Skeletal muscle satellite cell (primary cell): Measurements from ENCODE around the gene RANGAP1.
"Not testable (repeated sequence)": the region's sequence is repeated elsewhere in the genome, so short reads cannot be mapped to it uniquely, and the experiment has no call there.

Experiments used
- H3K27me3 ChIP-seq: 2 replicates; pipeline ENCODE4 v1.7.0; 2013; ENCODE audit warnings: low read length; ENCODE audit not compliant: control insufficient read depth, insufficient read depth
- H3K36me3 ChIP-seq: 2 replicates; pipeline ENCODE4 v1.7.0; 2013; ENCODE audit warnings: mild to moderate bottlenecking, control low read depth, low read length; ENCODE audit not compliant: insufficient read depth
- H3K4me1 ChIP-seq: 2 replicates; pipeline ENCODE4 v1.7.0; 2013; ENCODE audit warnings: low read length; ENCODE audit not compliant: control insufficient read depth, insufficient read depth
- H3K4me2 ChIP-seq: 2 replicates; pipeline ENCODE4 v1.7.0; 2013; ENCODE audit warnings: mild to moderate bottlenecking, low read length
- H3K4me3 ChIP-seq: 2 replicates; pipeline ENCODE4 v1.7.0; 2013; ENCODE audit warnings: low read length
- H3K9ac ChIP-seq: 2 replicates; pipeline ENCODE4 v1.7.0; 2013; ENCODE audit warnings: mild to moderate bottlenecking, low read depth, low read length, moderate library complexity
- H3K9me3 ChIP-seq: replicated peaks from 2 replicates; pipeline ENCODE4 v1.7.0; 2013; ENCODE audit warnings: mild to moderate bottlenecking, control low read depth, low read length

The RANGAP1 gene

DNA sequence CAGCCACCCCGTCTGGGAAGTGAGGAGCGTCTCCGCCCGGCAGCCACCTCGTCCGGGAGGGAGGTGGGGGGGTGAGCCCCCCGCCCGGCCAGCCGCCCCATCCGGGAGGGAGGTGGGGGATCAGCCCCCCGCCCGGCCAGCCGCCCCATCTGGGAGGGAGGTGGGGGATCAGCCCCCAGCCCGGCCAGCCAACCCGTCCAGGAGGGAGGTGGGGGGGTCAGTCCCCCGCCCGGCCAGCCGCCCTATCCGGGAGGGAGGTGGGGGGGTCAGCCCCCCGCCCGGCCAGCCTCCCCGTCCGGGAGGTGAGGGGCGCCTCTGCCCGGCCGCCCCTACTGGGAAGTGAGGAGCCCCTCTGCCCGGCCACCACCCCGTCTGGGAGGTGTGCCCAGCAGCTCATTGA is 8.8 kb upstream of the RANGAP1 start:
- H3K4me2 ChIP-seq, H3K36me3 ChIP-seq, H3K27me3 ChIP-seq, H3K9ac ChIP-seq, H3K9me3 ChIP-seq, H3K4me3 ChIP-seq: not testable (repeated sequence)
- H3K4me1 ChIP-seq, result peaks cover 14% of the 10 kb centered on the region

DNA sequence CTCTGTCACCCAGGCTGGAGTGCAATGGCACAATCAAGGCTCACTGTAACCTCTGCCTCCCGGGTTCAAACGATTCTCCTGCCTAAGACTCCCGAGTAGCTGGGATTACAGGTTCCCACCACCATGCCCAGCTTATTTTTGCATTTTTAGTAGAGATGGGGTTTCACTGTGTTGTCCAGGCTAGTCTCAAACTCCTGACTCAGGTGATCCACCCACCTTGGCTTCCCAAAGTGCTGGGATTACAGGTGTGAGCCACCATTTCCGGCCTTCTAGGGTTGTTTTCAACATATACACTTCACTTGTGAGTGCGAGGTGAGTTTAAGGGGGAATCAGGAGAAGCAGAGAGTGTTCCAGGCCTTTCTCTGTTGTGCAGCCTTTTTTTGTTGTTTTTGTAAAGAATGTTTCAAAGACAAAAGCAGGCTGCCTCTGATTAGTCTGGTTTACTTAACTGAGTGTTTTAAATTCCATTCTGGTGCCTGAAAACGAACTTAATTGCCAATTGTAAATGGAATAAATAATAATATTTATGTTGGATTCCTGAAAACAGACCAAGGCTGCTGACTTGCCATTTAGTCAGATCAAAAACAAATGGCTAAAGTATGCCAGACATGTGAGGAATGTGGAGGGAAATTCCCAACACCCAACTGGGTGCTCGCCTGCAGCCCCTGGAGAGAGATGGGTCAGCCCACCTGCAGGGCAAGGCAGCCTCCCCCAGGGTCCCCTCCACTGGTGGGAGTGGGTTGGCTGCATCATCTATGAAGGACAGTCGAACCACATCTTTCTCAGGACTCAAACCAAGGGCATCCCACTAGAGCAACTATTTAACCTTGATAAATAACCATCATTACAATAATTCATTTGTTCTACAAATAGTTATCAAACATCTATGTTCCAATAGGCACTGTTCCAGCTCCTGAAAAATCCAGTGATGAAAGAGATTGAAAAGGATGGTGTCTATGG is 4.6 kb upstream of the RANGAP1 start:
- H3K4me3 ChIP-seq, result no peak overlapping the region
- H3K9ac ChIP-seq, result peak overlapping the region; percentile 69
- H3K36me3 ChIP-seq, result no peaks in the 10 kb centered on the region
- peak overlapping the region; percentile 47 for H3K4me2 ChIP-seq
- peaks cover 42% of the 10 kb centered on the region for H3K4me1 ChIP-seq
- H3K9me3 ChIP-seq, result no peaks in the 10 kb centered on the region
- H3K27me3 ChIP-seq, result no peaks in the 10 kb centered on the region

DNA sequence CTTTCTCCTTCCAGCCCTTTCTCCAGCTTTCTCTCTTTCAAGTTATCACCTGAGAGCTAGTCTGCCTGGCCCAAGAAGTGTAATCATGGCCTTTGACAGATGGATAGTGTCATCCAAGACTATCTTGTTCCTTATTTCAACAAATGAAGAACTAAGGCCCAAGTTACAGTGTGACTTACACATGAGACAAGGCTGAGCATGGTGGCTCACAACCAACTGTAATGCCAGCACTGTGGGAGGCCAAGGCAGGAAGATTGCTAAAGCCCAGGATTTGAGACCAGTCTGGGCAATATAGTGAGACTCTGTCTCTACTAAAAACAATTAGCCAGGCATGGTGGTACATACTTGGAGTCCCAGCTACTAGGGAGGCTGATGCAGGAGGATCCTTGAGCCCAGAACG is 3.7 kb upstream of the RANGAP1 start:
- H3K4me3 ChIP-seq, result no peak overlapping the region
- no peaks in the 10 kb centered on the region for H3K27me3 ChIP-seq
- H3K9me3 ChIP-seq, result no peaks in the 10 kb centered on the region
- peaks cover 4% of the 10 kb centered on the region for H3K36me3 ChIP-seq
- H3K9ac ChIP-seq, result peak overlapping the region; percentile 69
- peaks cover 47% of the 10 kb centered on the region for H3K4me1 ChIP-seq
- peak overlapping the region; percentile 31 for H3K4me2 ChIP-seq

DNA sequence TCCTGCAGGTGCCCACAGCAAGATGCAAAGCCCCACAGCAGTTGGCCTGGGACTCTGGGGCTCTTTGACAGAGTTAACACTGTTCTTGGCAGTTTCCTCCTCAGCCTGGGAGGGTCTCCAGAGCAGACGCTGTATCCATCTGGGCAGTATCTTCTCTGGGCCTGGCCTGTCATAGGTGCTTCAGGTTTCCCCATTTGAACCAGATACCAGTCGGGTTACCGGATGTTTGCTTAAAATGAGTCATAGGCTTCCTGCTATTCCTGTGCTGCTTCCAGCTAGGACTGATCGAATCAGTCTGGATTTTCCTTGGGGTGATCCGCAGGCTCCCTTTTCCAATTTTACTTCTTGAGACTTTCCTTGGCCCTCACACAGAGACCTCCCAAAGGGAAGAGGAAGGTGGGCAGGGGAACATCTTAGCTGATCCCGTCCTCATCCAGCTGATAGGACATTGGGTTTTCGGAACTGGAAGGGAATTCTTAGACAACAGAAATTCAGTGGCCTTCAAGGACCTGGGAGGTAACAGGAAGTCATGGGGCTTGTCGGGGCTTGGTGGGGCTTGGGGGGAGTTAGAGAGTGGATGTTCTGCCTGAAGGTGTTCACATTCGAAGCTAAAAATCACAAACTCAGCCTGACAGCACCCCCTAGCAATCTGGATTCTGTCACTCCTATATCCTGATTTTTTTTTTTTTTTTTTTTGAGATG is 2.4 kb upstream of the RANGAP1 start:
- H3K9me3 ChIP-seq, result no peaks in the 10 kb centered on the region
- H3K4me2 ChIP-seq, result peak overlapping the region; percentile 57
- H3K9ac ChIP-seq, result peak overlapping the region; percentile 52
- H3K4me3 ChIP-seq, result peak overlapping the region; percentile 12
- H3K36me3 ChIP-seq, result peaks cover 13% of the 10 kb centered on the region
- peaks cover 51% of the 10 kb centered on the region for H3K4me1 ChIP-seq
- H3K27me3 ChIP-seq, result no peaks in the 10 kb centered on the region

DNA sequence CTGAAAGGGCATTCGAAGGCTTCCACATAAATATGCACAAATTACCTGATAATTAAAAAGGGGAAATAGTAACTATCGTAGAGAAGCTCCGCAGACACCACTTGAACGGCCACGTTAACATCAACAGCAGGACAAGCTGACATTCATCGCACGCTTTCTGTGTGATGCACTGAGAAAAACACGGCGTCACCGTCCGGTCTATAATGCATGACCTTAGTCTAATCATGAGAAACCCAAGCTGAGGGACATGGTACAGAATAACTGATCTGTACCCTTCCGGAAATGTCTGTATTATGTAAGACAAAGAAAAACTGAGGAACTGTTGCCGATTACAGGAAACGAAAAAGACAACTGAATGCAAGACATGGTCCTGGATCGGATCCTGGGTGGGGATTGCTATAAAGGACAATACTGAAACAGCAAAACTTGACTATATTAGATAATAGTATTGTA is 678 bp upstream of the RANGAP1 start:
- peaks cover 51% of the 10 kb centered on the region for H3K4me1 ChIP-seq
- peaks cover 22% of the 10 kb centered on the region for H3K36me3 ChIP-seq
- no peaks in the 10 kb centered on the region for H3K9me3 ChIP-seq
- peak overlapping the region; percentile 74 for H3K9ac ChIP-seq
- peak overlapping the region; percentile 73 for H3K4me3 ChIP-seq
- H3K4me2 ChIP-seq, result peak overlapping the region; percentile 94
- no peaks in the 10 kb centered on the region for H3K27me3 ChIP-seq

DNA sequence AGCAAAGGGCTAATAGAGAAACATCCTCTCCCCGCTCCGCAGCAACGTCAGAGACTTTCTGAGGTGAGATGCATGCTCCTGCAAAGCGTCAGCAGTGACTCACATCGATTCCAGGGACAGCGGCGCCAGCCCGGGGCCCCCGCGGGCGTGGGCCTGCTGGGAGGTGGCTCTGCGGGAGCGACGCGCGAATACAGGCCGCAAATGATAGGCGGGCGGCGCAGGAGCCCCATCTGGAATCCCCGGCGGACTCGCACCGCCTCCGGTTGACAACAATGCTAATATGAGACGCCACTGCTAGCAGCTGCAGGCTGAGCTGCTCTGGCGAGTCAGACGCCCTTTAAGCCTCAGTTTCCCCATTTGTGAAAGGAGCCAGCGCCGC is 557 bp downstream of the RANGAP1 start:
- Histone ChIP-seq H3K4me1 (peaks cover 48% of the 10 kb centered on the region), H3K4me3 (peak overlapping the region; percentile 92), H3K4me2 (peak overlapping the region; percentile 98), H3K9ac (peak overlapping the region; percentile 94), H3K36me3 (peaks cover 35% of the 10 kb centered on the region), H3K9me3 (no peaks in the 10 kb centered on the region), H3K27me3 (no peaks in the 10 kb centered on the region)

DNA sequence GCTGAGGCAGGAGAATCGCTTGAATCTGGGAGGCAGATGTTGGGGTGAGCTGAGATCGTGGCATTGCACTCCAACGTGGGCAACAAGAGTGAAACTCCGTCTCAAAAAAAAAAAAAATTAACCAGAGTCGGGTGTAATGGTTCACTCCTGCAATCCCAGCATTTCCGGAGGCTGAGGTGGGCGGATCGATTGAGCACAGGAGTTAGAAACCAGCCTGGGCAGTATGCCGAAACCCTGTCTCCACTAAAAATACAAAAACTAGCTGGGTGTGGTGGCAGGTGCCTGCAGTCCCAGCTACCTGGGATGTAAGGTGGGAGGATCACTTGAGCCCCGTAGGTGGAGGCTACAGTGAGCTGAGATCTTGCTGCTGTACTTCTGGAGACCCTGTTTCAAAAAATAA is 1.5 kb downstream of the RANGAP1 start:
- no peaks in the 10 kb centered on the region for H3K9me3 ChIP-seq
- peak overlapping the region; percentile 92 for H3K4me3 ChIP-seq
- H3K36me3 ChIP-seq, result peaks cover 44% of the 10 kb centered on the region
- H3K4me1 ChIP-seq, result peaks cover 39% of the 10 kb centered on the region
- peak overlapping the region; percentile 94 for H3K9ac ChIP-seq
- no peaks in the 10 kb centered on the region for H3K27me3 ChIP-seq
- H3K4me2 ChIP-seq, result peak overlapping the region; percentile 98

DNA sequence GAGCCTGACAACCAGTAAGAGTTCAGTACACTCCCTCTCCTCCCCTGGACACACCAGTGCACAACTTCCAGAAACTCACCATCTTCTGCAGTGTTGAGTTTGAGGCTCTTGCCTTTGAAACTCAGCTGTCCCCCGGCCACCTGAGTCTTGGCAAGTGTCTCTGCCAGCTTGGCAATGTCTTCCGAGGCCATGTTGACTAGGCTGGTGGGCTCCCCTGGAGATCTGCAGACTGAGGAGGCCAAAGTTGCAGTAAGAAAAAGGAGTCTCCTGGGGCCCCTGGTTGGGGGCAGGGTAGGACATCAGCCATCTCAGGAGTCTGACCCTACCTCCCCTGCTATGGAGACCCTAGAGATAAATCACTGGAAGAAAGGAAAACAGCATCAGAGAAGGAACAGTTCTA is 5.1 kb downstream of the RANGAP1 start:
- Histone ChIP-seq H3K36me3 (peaks cover 74% of the 10 kb centered on the region), H3K9me3 (no peaks in the 10 kb centered on the region), H3K4me1 (peaks cover 14% of the 10 kb centered on the region), H3K27me3 (no peaks in the 10 kb centered on the region), H3K4me3 (no peak overlapping the region), H3K4me2 (no peak overlapping the region), H3K9ac (no peak overlapping the region)

DNA sequence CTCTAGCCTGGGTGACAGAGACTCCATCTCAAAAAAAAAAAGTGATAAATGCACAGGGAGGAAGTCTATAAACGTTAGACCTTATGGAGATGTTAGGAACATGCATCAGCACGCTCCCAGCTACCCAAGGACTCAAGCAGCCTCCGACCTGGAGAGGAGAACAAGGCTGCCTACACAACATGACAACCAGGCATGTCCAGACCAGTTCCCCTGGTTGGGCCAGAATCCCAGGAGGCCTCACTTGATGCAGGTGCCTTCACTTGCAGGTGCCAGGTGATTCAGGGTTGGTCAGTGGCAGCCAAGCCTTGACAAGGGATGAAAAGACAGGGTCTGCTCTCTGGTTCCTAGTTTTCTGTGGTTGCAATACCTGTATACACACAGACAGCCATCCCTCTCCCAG is 5.9 kb downstream of the RANGAP1 start:
- Histone ChIP-seq H3K27me3 (no peaks in the 10 kb centered on the region), H3K4me3 (no peak overlapping the region), H3K4me1 (peaks cover 13% of the 10 kb centered on the region), H3K4me2 (no peak overlapping the region), H3K36me3 (peaks cover 78% of the 10 kb centered on the region), H3K9ac (no peak overlapping the region), H3K9me3 (no peaks in the 10 kb centered on the region)

DNA sequence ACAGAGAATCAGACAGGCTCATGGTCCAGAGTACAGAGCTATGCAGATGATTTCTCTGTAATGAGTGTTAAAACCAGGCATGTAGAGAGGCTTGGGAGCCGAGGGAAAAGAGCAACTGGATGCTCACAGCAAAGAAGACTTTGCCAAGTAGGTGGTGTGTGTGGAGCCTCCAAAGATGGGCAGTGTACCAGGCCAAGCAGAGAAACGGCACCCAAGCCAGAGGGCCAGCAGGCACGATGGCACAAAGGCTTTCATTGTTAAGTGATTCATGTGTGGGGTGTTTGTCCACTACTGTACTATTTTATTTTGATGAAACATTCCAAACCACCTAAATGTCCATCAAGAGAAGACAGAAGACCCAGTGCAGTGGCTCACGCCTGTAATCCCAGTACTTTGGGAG is 11.1 kb downstream of the RANGAP1 start:
- H3K4me3 ChIP-seq, result no peak overlapping the region
- peaks cover 73% of the 10 kb centered on the region for H3K36me3 ChIP-seq
- no peaks in the 10 kb centered on the region for H3K4me1 ChIP-seq
- no peaks in the 10 kb centered on the region for H3K9me3 ChIP-seq
- H3K4me2 ChIP-seq, result no peak overlapping the region
- no peaks in the 10 kb centered on the region for H3K27me3 ChIP-seq
- H3K9ac ChIP-seq, result no peak overlapping the region

DNA sequence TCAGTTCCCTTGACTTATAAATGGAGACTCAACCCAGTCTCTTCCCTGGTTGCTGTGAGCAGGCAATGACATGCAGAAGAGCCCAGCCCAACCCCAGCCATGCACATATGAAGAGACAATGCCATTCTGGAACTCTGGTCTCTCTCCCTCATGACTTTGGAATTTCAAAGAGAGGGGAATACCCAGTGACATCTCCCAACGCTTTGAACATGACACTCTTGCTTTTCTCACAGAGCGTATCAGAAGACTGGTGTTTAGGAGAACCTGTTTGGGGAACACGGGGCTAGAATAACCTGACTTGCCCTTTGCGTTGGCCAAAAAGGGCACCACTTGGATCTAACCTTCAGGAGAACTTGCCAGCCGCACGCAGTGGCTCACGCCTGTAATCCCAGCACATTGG is 12.9 kb downstream of the RANGAP1 start:
- H3K9ac ChIP-seq, result no peak overlapping the region
- peaks cover 71% of the 10 kb centered on the region for H3K36me3 ChIP-seq
- H3K27me3 ChIP-seq, result no peaks in the 10 kb centered on the region
- H3K4me1 ChIP-seq, result no peaks in the 10 kb centered on the region
- no peak overlapping the region for H3K4me3 ChIP-seq
- H3K4me2 ChIP-seq, result no peak overlapping the region
- no peaks in the 10 kb centered on the region for H3K9me3 ChIP-seq
